T-cell (primary cell): Measurements from ENCODE around the gene TRIM9. TPM values are rescaled to one million over a fixed set of nuclear protein-coding genes. Genes with fewer than 3 reads are reported as not detected.

Experiments
- ATAC-seq, 4 experiments: fragments of 200-7000 bp in 3 of 4; fragments of 150-1000 bp in 1 of 4; cut with Tn5 transposase; replicated peaks in 1 of 4; 1 replicate in 3 of 4; 2 replicates in 1 of 4; pipeline ENCODE4 v1.10.0; 2021; ENCODE audit warnings: moderate library complexity in 3 of 4, mild to moderate bottlenecking in 2 of 4, moderate number of reproducible peaks in 1 of 4
- CTCF ChIA-PET, 2 donors: fragments of 300-600 bp; sonication (Branson Sonifier 250); formaldehyde crosslinking; loops; one replicate each; lab custom pipeline; 2022; ENCODE audit warnings: antibody characterized with exemption in 2 of 2; lab: Charles Lee
- POLR2A ChIA-PET, 2 donors: fragments of 300-600 bp; sonication (Branson Sonifier 250); formaldehyde crosslinking; loops; one replicate each; lab custom pipeline; 2022; ENCODE audit warnings: antibody characterized with exemption in 2 of 2; lab: Charles Lee
- DNase-seq, 35 experiments: peaks; one replicate each; pipeline versions ENCODE4 v3.0.0 to v3.0.0-alpha.2; 2013 to 2023
- H3K27ac ChIP-seq: one replicate; pipeline ENCODE4 v1.5.1; 2013; ENCODE audit warnings: low read length
- H3K27me3 ChIP-seq, 2 experiments: replicated peaks in 1 of 2; 1 replicate in 1 of 2; 2 replicates in 1 of 2; pipeline versions ENCODE4 v1.6.1 to v1.7.0; 2013; ENCODE audit warnings: low read length in 1 of 2, mixed read lengths in 1 of 2; ENCODE audit not compliant: control insufficient read depth in 2 of 2, insufficient read depth in 2 of 2; ENCODE audit errors: extremely low read depth in 1 of 2
- H3K36me3 ChIP-seq, 2 donors: 1 replicate in 1 of 2; 2 replicates in 1 of 2; pipeline versions ENCODE4 v1.6.1 to v1.7.0; 2013; ENCODE audit warnings: low read length in 1 of 2; ENCODE audit not compliant: control insufficient read depth in 2 of 2, insufficient read depth in 1 of 2; ENCODE audit errors: extremely low read depth in 1 of 2
- H3K4me1 ChIP-seq, 2 experiments: 1 replicate in 1 of 2; 2 replicates in 1 of 2; pipeline versions ENCODE4 v1.6.1 to v1.7.0; 2013; ENCODE audit warnings: low read length in 2 of 2, mixed read lengths in 1 of 2; ENCODE audit not compliant: insufficient read depth in 2 of 2, control insufficient read depth in 1 of 2; ENCODE audit errors: extremely low read depth in 1 of 2
- H3K4me3 ChIP-seq, 2 donors: 1 replicate in 1 of 2; 2 replicates in 1 of 2; pipeline versions ENCODE4 v1.5.1 to v1.7.0; 2013; ENCODE audit warnings: mild to moderate bottlenecking in 2 of 2, low read length in 1 of 2, moderate library complexity in 1 of 2; ENCODE audit not compliant: control insufficient read depth in 1 of 2; ENCODE audit errors: extremely low read depth in 1 of 2
- H3K9me3 ChIP-seq: 2 replicates; pipeline ENCODE4 v1.7.0; 2013
- H3K27ac Mint-ChIP-seq, 2 donors: one replicate each; pipeline ENCODE4 v1.8.0; 2020 to 2021; ENCODE audit warnings: mild to moderate bottlenecking in 2 of 2, mixed read lengths in 2 of 2
- H3K27me3 Mint-ChIP-seq, 2 donors: one replicate each; pipeline ENCODE4 v1.8.0; 2021 to 2022; ENCODE audit warnings: mixed read lengths in 2 of 2
- H3K36me3 Mint-ChIP-seq: one replicate; pipeline ENCODE4 v1.8.0; 2021; ENCODE audit warnings: mixed read lengths
- H3K4me1 Mint-ChIP-seq, 3 donors: one replicate each; pipeline ENCODE4 v1.8.0; 2020 to 2022; ENCODE audit warnings: mixed read lengths in 3 of 3, mild to moderate bottlenecking in 1 of 3
- H3K4me3 Mint-ChIP-seq, 3 donors: one replicate each; pipeline ENCODE4 v1.8.0; 2020 to 2022; ENCODE audit warnings: mild to moderate bottlenecking in 3 of 3, mixed read lengths in 3 of 3, moderate library complexity in 3 of 3
- H3K9me3 Mint-ChIP-seq, 3 donors: one replicate each; pipeline ENCODE4 v1.8.0; 2020 to 2022; ENCODE audit warnings: mixed read lengths in 3 of 3
- whole genome bisulfite sequencing: methylation state at CpG from one replicate; pipeline ENCODE4 v1.1.5; 2013; ENCODE audit warnings: missing lambda C conversion rate; ENCODE audit not compliant: insufficient coverage; 5-methylcytosine and 5-hydroxymethylcytosine counted together
- total RNA-seq, 35 experiments: library from RNA in 6 of 35; stranded (reverse) in 6 of 35; fragments of 120-200 nt in 1 of 35; gene quantifications; one replicate each; pipeline versions ENCODE4 v1.2.1 to v1.2.4 and lab custom pipeline; 2013 to 2026

The TRIM9 gene
- total RNA-seq (1 to 10 TPM in 1 of 5 donors, under 1 TPM in 4; 0.30 to 1.3 (median 0.88) TPM), total RNA-seq (lab: John Stamatoyannopoulos, UW) (0.12 to 2.6 (median 0.89) reads per million in 29 experiments)
- total RNA-seq (2013): 0.41 TPM

GRCh38 chr14:51094901-51095853 is at the start of gene TRIM9:
TSS of gene TRIM9 (minus strand) at chr14:51095105. CDS start at chr14:51094939, 166 bp downstream.
- peak within 1 kb of the TSS in 1 of 2 donors; percentile 80 for H3K27ac Mint-ChIP-seq
- no peaks in the 10 kb centered on the region for H3K36me3 Mint-ChIP-seq
- CTCF ChIA-PET: interaction anchor here (0.5 to 0.6 kb wide), 4 partner anchors 9 to 235 kb away, joined by 4 to 6 read pairs (median 4); no protein-coding TSS in a partner anchor
- DNase-seq (peak; percentile 74 to 93 (median 88)), ATAC-seq (peak; percentile 94 to 96 (median 94))
- H3K27me3 Mint-ChIP-seq: peaks cover 7 to 31% of the 10 kb centered on the region in 2 donors
- Histone ChIP-seq H3K27ac (no peak within 1 kb of the TSS), H3K36me3 (no peaks in the 10 kb centered on the region), H3K4me3 (peak within 1 kb of the TSS; percentile 78 to 90), H3K27me3 (peaks cover 8 to 30% of the 10 kb centered on the region in 2 experiments), H3K4me1 (peaks cover 10 to 26% of the 10 kb centered on the region in 2 experiments), H3K9me3 (no peaks in the 10 kb centered on the region)
- POLR2A ChIA-PET: interaction anchor here in 1 of 2 donors (0.6 kb wide), 2 partner anchors 604 to 1059 kb away, joined by 6 read pairs; no protein-coding TSS in a partner anchor
- H3K4me3 Mint-ChIP-seq: peak within 1 kb of the TSS; percentile 84 to 93 (median 93)
- under 1% methylated on average over 81 of the region's 83 CpGs for WGBS
- H3K4me1 Mint-ChIP-seq: peaks cover 16 to 18% (median 18%) of the 10 kb centered on the region in 3 donors
- no peaks in the 10 kb centered on the region for H3K9me3 Mint-ChIP-seq

- H3K4me3 Mint-ChIP-seq: no peak overlapping the region
- no peaks in the 10 kb centered on the region for H3K36me3 Mint-ChIP-seq
- H3K9me3 Mint-ChIP-seq: peaks cover 4 to 10% (median 8%) of the 10 kb centered on the region in 3 donors
- H3K9me3 ChIP-seq: no peaks in the 10 kb centered on the region
- ATAC-seq (no peak), DNase-seq (no peak)
- H3K4me1 Mint-ChIP-seq: no peaks in the 10 kb centered on the region
- ChIA-PET POLR2A (no interaction called here), CTCF (no interaction called here)
- no peak overlapping the region for H3K27ac ChIP-seq
- no peaks in the 10 kb centered on the region for H3K4me1 ChIP-seq
- H3K4me3 ChIP-seq: no peak overlapping the region
- H3K27ac Mint-ChIP-seq: no peak overlapping the region
- no CpG with 5 or more reads among the region's 4 CpGs for WGBS
- no peaks in the 10 kb centered on the region for H3K36me3 ChIP-seq
- no peaks in the 10 kb centered on the region for H3K27me3 Mint-ChIP-seq
- H3K27me3 ChIP-seq: no peaks in the 10 kb centered on the region
Measured at GRCh38 chr14:51140856-51141255, 46.0 kb upstream of the TRIM9 start.

- WGBS: no CpG with 5 or more reads among the region's 5 CpGs
- POLR2A ChIA-PET: no interaction called here
- no peaks in the 10 kb centered on the region for H3K27me3 Mint-ChIP-seq
Measured at GRCh38 chr14:51140338-51140737, 45.4 kb upstream of the TRIM9 start.

GRCh38 chr14:51139121-51139681 is 44.3 kb upstream of the TRIM9 start:
- H3K9me3 Mint-ChIP-seq: peaks cover 6 to 14% (median 12%) of the 10 kb centered on the region in 3 donors
- Histone ChIP-seq H3K4me3 (no peak overlapping the region), H3K4me1 (no peaks in the 10 kb centered on the region), H3K27ac (no peak overlapping the region), H3K9me3 (no peaks in the 10 kb centered on the region), H3K27me3 (no peaks in the 10 kb centered on the region), H3K36me3 (no peaks in the 10 kb centered on the region)
- WGBS: 83% methylated on average over 4 of the region's 6 CpGs
- H3K4me1 Mint-ChIP-seq: no peaks in the 10 kb centered on the region
- no peak overlapping the region for H3K4me3 Mint-ChIP-seq
- peak in 1 of 35 experiments; percentile 1 for DNase-seq
- ChIA-PET CTCF (no interaction called here), POLR2A (no interaction called here)
- no peaks in the 10 kb centered on the region for H3K27me3 Mint-ChIP-seq
- no peak for ATAC-seq
- H3K36me3 Mint-ChIP-seq: no peaks in the 10 kb centered on the region
- H3K27ac Mint-ChIP-seq: no peak overlapping the region

More at GRCh38 chr14:51140338-51140737, 45.4 kb upstream of the TRIM9 start:
- Mint-ChIP-seq H3K9me3 (peaks cover 4 to 10% (median 8%) of the 10 kb centered on the region in 3 donors), H3K27ac (no peak overlapping the region), H3K4me3 (no peak overlapping the region), H3K36me3 (no peaks in the 10 kb centered on the region), H3K4me1 (no peaks in the 10 kb centered on the region)
- Histone ChIP-seq H3K36me3 (no peaks in the 10 kb centered on the region), H3K9me3 (no peaks in the 10 kb centered on the region), H3K27me3 (no peaks in the 10 kb centered on the region), H3K4me3 (no peak overlapping the region), H3K27ac (no peak overlapping the region), H3K4me1 (no peaks in the 10 kb centered on the region)
- no peak for ATAC-seq
- DNase-seq: no peak
- CTCF ChIA-PET: no interaction called here

GRCh38 chr14:51138404-51139103 is 43.6 kb upstream of the TRIM9 start:
- Mint-ChIP-seq H3K36me3 (no peaks in the 10 kb centered on the region), H3K9me3 (peaks cover 7 to 16% (median 14%) of the 10 kb centered on the region in 3 donors), H3K27ac (no peak overlapping the region), H3K27me3 (no peaks in the 10 kb centered on the region), H3K4me1 (no peaks in the 10 kb centered on the region), H3K4me3 (no peak overlapping the region)
- ATAC-seq (no peak), DNase-seq (no peak)
- Histone ChIP-seq H3K4me1 (no peaks in the 10 kb centered on the region), H3K9me3 (no peaks in the 10 kb centered on the region), H3K27ac (no peak overlapping the region), H3K36me3 (no peaks in the 10 kb centered on the region), H3K27me3 (no peaks in the 10 kb centered on the region), H3K4me3 (no peak overlapping the region)
- CTCF ChIA-PET: no interaction called here
- WGBS: no CpG with 5 or more reads among the region's 2 CpGs
- POLR2A ChIA-PET: no interaction called here

GRCh38 chr14:51131516-51131915 is 36.6 kb upstream of the TRIM9 start:
- no peaks in the 10 kb centered on the region for H3K36me3 Mint-ChIP-seq
- H3K27ac Mint-ChIP-seq: no peak overlapping the region
- Histone ChIP-seq H3K4me3 (no peak overlapping the region), H3K27me3 (peaks cover 0 to 9% of the 10 kb centered on the region in 2 experiments), H3K27ac (no peak overlapping the region), H3K4me1 (no peaks in the 10 kb centered on the region), H3K9me3 (no peaks in the 10 kb centered on the region), H3K36me3 (no peaks in the 10 kb centered on the region)
- H3K4me3 Mint-ChIP-seq: no peak overlapping the region
- no peaks in the 10 kb centered on the region for H3K4me1 Mint-ChIP-seq
- DNase-seq (no peak), ATAC-seq (no peak)
- no CpG with 5 or more reads among the region's 2 CpGs for WGBS
- ChIA-PET POLR2A (no interaction called here), CTCF (no interaction called here)
- peaks cover 3 to 13% (median 12%) of the 10 kb centered on the region in 3 donors for H3K9me3 Mint-ChIP-seq
- H3K27me3 Mint-ChIP-seq: peaks cover 28 to 30% of the 10 kb centered on the region in 2 donors
